ENCODE data around the gene FLCN.

The FLCN gene

GRCh38 chr17:17226451-17227265 is 10.3 kb downstream of the FLCN start:
- TF ChIP-seq CTCF (IDR thresholded peaks at IDR 0.05; ENCODE audit: low read depth, low read length): no peak
- no peak for DNase-seq (ENCODE audit: extremely low read depth, low read depth)

GRCh38 chr17:17225901-17226300 is 11.1 kb downstream of the FLCN start:
- TF ChIP-seq CTCF (IDR thresholded peaks at IDR 0.05; ENCODE audit: low read depth, low read length): no peak
- no peak for DNase-seq (ENCODE audit: extremely low read depth, low read depth)

- TF ChIP-seq CTCF (IDR thresholded peaks at IDR 0.05; ENCODE audit: low read depth, low read length): no peak
These were observed 12.8 kb downstream of the FLCN start for GRCh38 chr17:17224137-17224536.

GRCh38 chr17:17223736-17224135 is 13.2 kb downstream of the FLCN start:
- no peak for TF ChIP-seq CTCF (IDR thresholded peaks at IDR 0.05; ENCODE audit: low read depth, low read length)

More at GRCh38 chr17:17224137-17224536, 12.8 kb downstream of the FLCN start:
- no peak for DNase-seq (ENCODE audit: extremely low read depth, low read depth)

GRCh38 chr17:17221329-17221728 is 15.6 kb downstream of the FLCN start:
- no peak for DNase-seq (ENCODE audit: extremely low read depth, low read depth)
- no peak for TF ChIP-seq CTCF (IDR thresholded peaks at IDR 0.05; ENCODE audit: low read depth, low read length)

More at GRCh38 chr17:17223736-17224135, 13.2 kb downstream of the FLCN start:
- no peak for DNase-seq (ENCODE audit: extremely low read depth, low read depth)

- DNase-seq (ENCODE audit: extremely low read depth, low read depth): no peak
These were observed 16.4 kb downstream of the FLCN start for GRCh38 chr17:17220529-17220928.

More at GRCh38 chr17:17220529-17220928, 16.4 kb downstream of the FLCN start:
- no peak for TF ChIP-seq CTCF (IDR thresholded peaks at IDR 0.05; ENCODE audit: low read depth, low read length)
